ENCODE results near the gene ERCC6L2.

ERCC6L2 gene

DNA sequence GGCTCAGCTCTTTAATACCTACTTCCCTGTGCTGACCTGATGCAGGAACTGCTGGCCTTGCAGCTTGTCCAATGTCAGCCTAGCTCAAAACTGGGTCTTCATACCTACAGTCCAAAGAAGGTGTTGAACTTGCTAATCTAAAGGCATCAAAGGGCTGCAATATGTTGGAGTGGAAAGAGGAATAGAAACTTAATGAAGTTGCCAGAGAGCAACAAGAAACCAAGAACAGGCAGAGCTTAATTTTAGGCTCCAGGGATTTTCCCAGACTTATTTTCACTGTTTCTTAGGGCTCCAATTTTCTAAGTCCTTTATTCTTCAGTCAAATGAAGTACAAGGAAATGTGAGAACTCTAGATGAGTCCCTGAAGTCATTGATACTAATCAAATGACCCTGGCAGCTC is 17.6 kb upstream of the ERCC6L2 start:
- no peak for TF ChIP-seq CTCF (IDR thresholded peaks at IDR 0.05)
- H3K27me3 ChIP-seq (ENCODE audit: control insufficient read depth, insufficient read depth, low read length): no peaks in the 10 kb centered on the region

DNA sequence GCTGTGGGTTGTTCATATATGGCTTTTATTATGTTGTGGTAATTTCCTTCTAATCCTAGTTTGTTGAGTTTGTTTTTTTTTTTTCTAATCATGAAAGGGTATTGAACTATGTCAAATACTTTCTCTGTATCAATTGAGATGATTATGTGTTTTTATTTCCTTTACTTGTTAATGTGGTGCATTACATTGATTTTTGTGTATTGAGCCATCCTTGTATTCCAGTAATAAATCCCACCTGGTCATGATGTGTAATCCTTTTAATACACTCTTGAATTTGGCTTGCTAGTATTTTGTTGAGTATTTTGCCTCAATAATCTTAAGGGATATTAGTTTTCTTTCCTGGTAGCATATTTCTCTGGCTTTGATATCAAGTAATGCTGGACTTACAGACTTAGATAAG is 13.1 kb upstream of the ERCC6L2 start:
- H3K4me3 ChIP-seq (ENCODE audit: low read depth, low read length): no peak overlapping the region
- no peaks in the 10 kb centered on the region for H3K27me3 ChIP-seq (ENCODE audit: control insufficient read depth, insufficient read depth, low read length)
- H3K27ac ChIP-seq: no peak overlapping the region
- H3K4me2 ChIP-seq (ENCODE audit: low read length): no peak overlapping the region
- no peaks in the 10 kb centered on the region for H3K79me2 ChIP-seq
- no peak for TF ChIP-seq CTCF (IDR thresholded peaks at IDR 0.05)
- no peak overlapping the region for H2AFZ ChIP-seq
- H3K9me3 ChIP-seq (ENCODE audit: control insufficient read depth, low read length): no peaks in the 10 kb centered on the region
- peaks cover 6% of the 10 kb centered on the region for H3K4me1 ChIP-seq
- no peaks in the 10 kb centered on the region for H3K36me3 ChIP-seq (ENCODE audit: control insufficient read depth, insufficient read depth, low read length)
- H3K9ac ChIP-seq: no peak overlapping the region

More for the DNA sequence above, 17.6 kb upstream of the ERCC6L2 start:
- Histone ChIP-seq H3K9me3 (ENCODE audit: control insufficient read depth, low read length) (no peaks in the 10 kb centered on the region), H3K9ac (no peak overlapping the region), H3K27ac (no peak overlapping the region), H3K36me3 (ENCODE audit: control insufficient read depth, insufficient read depth, low read length) (no peaks in the 10 kb centered on the region), H3K4me2 (ENCODE audit: low read length) (no peak overlapping the region), H3K4me3 (ENCODE audit: low read depth, low read length) (no peak overlapping the region), H3K79me2 (no peaks in the 10 kb centered on the region), H2AFZ (no peak overlapping the region), H3K4me1 (peaks cover 18% of the 10 kb centered on the region)

DNA sequence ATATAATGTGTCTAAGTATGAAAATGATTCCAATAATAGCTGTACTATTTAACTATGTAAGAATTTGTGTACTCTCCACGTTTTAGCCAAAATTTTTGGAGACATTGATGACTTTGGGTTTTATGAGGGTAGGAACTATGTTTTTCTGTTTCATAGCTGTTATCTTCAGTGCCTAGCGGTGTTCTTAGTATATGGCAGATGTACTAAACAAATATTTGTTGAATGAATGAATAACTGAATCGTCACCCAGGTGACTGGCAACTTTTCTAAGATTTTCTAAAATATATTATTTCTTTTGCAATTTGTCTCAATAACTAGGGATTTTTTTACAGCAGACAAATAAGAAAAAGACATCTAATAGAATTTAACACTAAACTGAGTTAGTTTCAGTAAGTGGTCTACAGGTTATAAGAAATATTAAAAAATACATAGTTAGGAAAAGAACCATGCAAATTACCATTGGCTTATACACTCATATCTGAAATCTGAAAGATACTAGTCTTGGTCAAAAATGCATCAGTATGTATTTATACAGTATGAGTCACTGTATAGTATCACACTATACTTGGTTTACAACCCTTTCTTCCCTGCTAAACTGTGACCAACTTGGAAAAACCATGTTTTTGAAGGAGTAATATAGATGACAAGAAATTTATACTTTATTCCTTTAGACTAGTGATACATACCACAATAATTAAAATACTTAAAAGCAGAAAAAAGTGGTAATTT is 10.5 kb upstream of the ERCC6L2 start:
- H3K36me3 ChIP-seq (ENCODE audit: control insufficient read depth, insufficient read depth, low read length): no peaks in the 10 kb centered on the region
- H3K4me2 ChIP-seq (ENCODE audit: low read length): no peak overlapping the region
- H3K9me3 ChIP-seq (ENCODE audit: control insufficient read depth, low read length): no peaks in the 10 kb centered on the region
- H3K4me3 ChIP-seq (ENCODE audit: low read depth, low read length): no peak overlapping the region
- no peak for TF ChIP-seq CTCF (IDR thresholded peaks at IDR 0.05)
- no peaks in the 10 kb centered on the region for H3K27me3 ChIP-seq (ENCODE audit: control insufficient read depth, insufficient read depth, low read length)
- H3K4me1 ChIP-seq: no peaks in the 10 kb centered on the region
- H2AFZ ChIP-seq: no peak overlapping the region
- H3K27ac ChIP-seq: no peak overlapping the region
- no peaks in the 10 kb centered on the region for H3K79me2 ChIP-seq
- no peak overlapping the region for H3K9ac ChIP-seq

- Histone ChIP-seq H3K4me2 (ENCODE audit: low read length) (no peak overlapping the region), H2AFZ (no peak overlapping the region), H3K4me1 (no peaks in the 10 kb centered on the region), H3K9ac (no peak overlapping the region), H3K9me3 (ENCODE audit: control insufficient read depth, low read length) (no peaks in the 10 kb centered on the region), H3K79me2 (no peaks in the 10 kb centered on the region), H3K4me3 (ENCODE audit: low read depth, low read length) (no peak overlapping the region), H3K36me3 (ENCODE audit: control insufficient read depth, insufficient read depth, low read length) (no peaks in the 10 kb centered on the region), H3K27ac (no peak overlapping the region), H3K27me3 (ENCODE audit: control insufficient read depth, insufficient read depth, low read length) (no peaks in the 10 kb centered on the region)
- no peak for TF ChIP-seq CTCF (IDR thresholded peaks at IDR 0.05)
These were observed 5.1 kb upstream of the ERCC6L2 start for GRCh38 chr9:95870352-95870751.

DNA sequence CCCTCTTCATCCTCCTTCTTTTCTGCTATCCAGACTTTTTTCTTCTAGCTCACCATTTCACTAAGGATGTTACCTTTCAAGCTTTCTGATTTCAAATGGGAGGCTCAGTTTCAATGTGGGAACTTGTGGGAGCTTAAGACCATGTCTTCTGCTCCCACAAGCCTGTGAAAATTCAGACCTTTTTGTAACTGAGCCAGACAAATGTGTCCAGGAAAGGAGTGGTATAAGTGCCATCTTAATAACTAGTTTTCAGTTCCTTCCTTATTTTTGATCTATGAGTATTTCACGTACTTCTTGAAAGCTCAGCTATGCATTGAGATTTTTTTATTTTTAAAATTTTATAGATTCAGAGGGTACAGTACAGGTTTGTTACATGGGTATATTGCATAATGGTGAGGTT is 4.6 kb upstream of the ERCC6L2 start:
- no peak overlapping the region for H2AFZ ChIP-seq
- H3K27ac ChIP-seq: no peak overlapping the region
- no peaks in the 10 kb centered on the region for H3K4me1 ChIP-seq
- H3K4me2 ChIP-seq (ENCODE audit: low read length): no peak overlapping the region
- no peaks in the 10 kb centered on the region for H3K36me3 ChIP-seq (ENCODE audit: control insufficient read depth, insufficient read depth, low read length)
- H3K27me3 ChIP-seq (ENCODE audit: control insufficient read depth, insufficient read depth, low read length): no peaks in the 10 kb centered on the region
- no peaks in the 10 kb centered on the region for H3K9me3 ChIP-seq (ENCODE audit: control insufficient read depth, low read length)
- no peak overlapping the region for H3K9ac ChIP-seq
- TF ChIP-seq CTCF (IDR thresholded peaks at IDR 0.05): no peak
- H3K4me3 ChIP-seq (ENCODE audit: low read depth, low read length): no peak overlapping the region
- no peaks in the 10 kb centered on the region for H3K79me2 ChIP-seq
